Measurements from ENCODE around the gene EVI5L. TPM values are rescaled to one million over a fixed set of nuclear protein-coding genes. Genes with fewer than 3 reads are reported as not detected.
A peak's percentile ranks its signal among the peaks of the same experiment; 100 is the strongest.

Gene EVI5L
- total and polyA plus RNA-seq, 4 donors = 4.3 to 13.4 (median 12.5) TPM

GRCh38 chr19:7845390-7846154 is 15.6 kb downstream of the EVI5L start:
- intact Hi-C loops (cut with DNase I) = no loop called here
- no peaks in the 10 kb centered on the region for H3K27me3 ChIP-seq (ENCODE audit: control insufficient read depth in 1 of 2, insufficient read depth in 2 of 2, low read length in 1 of 2)
- H3K4me3 ChIP-seq (ENCODE audit: low read length in 2 of 2) = no peak overlapping the region
- no peak overlapping the region for H3K27ac ChIP-seq (ENCODE audit: low read depth in 1 of 2, low read length in 2 of 2)
- H3K4me1 ChIP-seq (ENCODE audit: control insufficient read depth in 1 of 2, insufficient read depth in 2 of 2, low read length in 2 of 2) = no peaks in the 10 kb centered on the region
- no peaks in the 10 kb centered on the region for H3K36me3 ChIP-seq (ENCODE audit: control insufficient read depth in 1 of 2, insufficient read depth in 2 of 2, low read length in 1 of 2)
- 91 to 92% methylated on average over 20 of the region's 20 CpGs for WGBS, 2 donors
- ATAC-seq (ENCODE audit: low FRiP score) (no peak), DNase-seq (peak; percentile 16 to 72)
- H3K9me3 ChIP-seq (ENCODE audit: control insufficient read depth, low read length) = no peaks in the 10 kb centered on the region

GRCh38 chr19:7846155-7846646 is 16.2 kb downstream of the EVI5L start:
- H3K4me3 ChIP-seq (ENCODE audit: low read length in 2 of 2) = no peak overlapping the region
- no peaks in the 10 kb centered on the region for H3K9me3 ChIP-seq (ENCODE audit: control insufficient read depth, low read length)
- ATAC-seq (ENCODE audit: low FRiP score) (no peak), DNase-seq (peak in 1 of 2 donors; percentile 34)
- H3K36me3 ChIP-seq (ENCODE audit: control insufficient read depth in 1 of 2, insufficient read depth in 2 of 2, low read length in 1 of 2) = no peaks in the 10 kb centered on the region
- no peak overlapping the region for H3K27ac ChIP-seq (ENCODE audit: low read depth in 1 of 2, low read length in 2 of 2)
- WGBS, 2 donors = 84 to 90% methylated on average over 18 to 19 of the region's 19 CpGs
- no peaks in the 10 kb centered on the region for H3K27me3 ChIP-seq (ENCODE audit: control insufficient read depth in 1 of 2, insufficient read depth in 2 of 2, low read length in 1 of 2)
- H3K4me1 ChIP-seq (ENCODE audit: control insufficient read depth in 1 of 2, insufficient read depth in 2 of 2, low read length in 2 of 2) = no peaks in the 10 kb centered on the region
- intact Hi-C loops (cut with DNase I) = no loop called here

DNA sequence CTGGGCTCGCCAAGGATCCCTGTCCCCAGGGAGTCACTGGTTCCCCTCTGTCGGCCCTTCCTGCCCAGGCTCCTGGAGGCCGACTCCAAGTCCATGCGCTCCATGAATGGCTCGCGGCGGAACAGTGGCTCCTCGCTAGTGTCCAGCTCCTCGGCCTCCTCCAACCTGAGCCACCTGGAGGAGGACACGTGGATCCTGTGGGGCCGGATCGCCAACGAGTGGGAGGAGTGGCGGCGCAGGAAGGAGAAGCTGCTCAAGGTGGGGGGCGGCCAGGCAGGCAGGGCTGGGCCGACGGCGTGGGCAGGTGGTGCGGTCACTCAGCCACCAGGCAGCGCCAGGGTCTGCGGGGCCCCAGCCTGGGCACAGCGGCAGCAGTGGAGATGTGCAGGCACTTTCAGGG is 17.6 kb downstream of the EVI5L start:
- DNase-seq = no peak
- H3K27ac ChIP-seq (ENCODE audit: low read depth in 1 of 2, low read length in 2 of 2) = no peak overlapping the region
- no peaks in the 10 kb centered on the region for H3K27me3 ChIP-seq (ENCODE audit: control insufficient read depth in 1 of 2, insufficient read depth in 2 of 2, low read length in 1 of 2)
- H3K4me3 ChIP-seq (ENCODE audit: low read length in 2 of 2) = no peak overlapping the region
- ATAC-seq (ENCODE audit: low FRiP score) = no peak
- no peaks in the 10 kb centered on the region for H3K36me3 ChIP-seq (ENCODE audit: control insufficient read depth in 1 of 2, insufficient read depth in 2 of 2, low read length in 1 of 2)
- H3K4me1 ChIP-seq (ENCODE audit: control insufficient read depth in 1 of 2, insufficient read depth in 2 of 2, low read length in 2 of 2) = no peaks in the 10 kb centered on the region
- intact Hi-C loops (cut with DNase I) = no loop called here
- 94 to 95% methylated on average over 23 of the region's 23 CpGs for WGBS, 2 donors
- no peaks in the 10 kb centered on the region for H3K9me3 ChIP-seq (ENCODE audit: control insufficient read depth, low read length)

- H3K27me3 ChIP-seq (ENCODE audit: control insufficient read depth in 1 of 2, insufficient read depth in 2 of 2, low read length in 1 of 2) = no peaks in the 10 kb centered on the region
- no peak overlapping the region for H3K27ac ChIP-seq (ENCODE audit: low read depth in 1 of 2, low read length in 2 of 2)
- ATAC-seq (ENCODE audit: low FRiP score) = no peak
- no peaks in the 10 kb centered on the region for H3K36me3 ChIP-seq (ENCODE audit: control insufficient read depth in 1 of 2, insufficient read depth in 2 of 2, low read length in 1 of 2)
- no peaks in the 10 kb centered on the region for H3K9me3 ChIP-seq (ENCODE audit: control insufficient read depth, low read length)
- no peaks in the 10 kb centered on the region for H3K4me1 ChIP-seq (ENCODE audit: control insufficient read depth in 1 of 2, insufficient read depth in 2 of 2, low read length in 2 of 2)
- 90 to 91% methylated on average over 34 of the region's 34 CpGs for WGBS, 2 donors
- no peak for DNase-seq
- intact Hi-C loops (cut with DNase I) = no loop called here
- H3K4me3 ChIP-seq (ENCODE audit: low read length in 2 of 2) = no peak overlapping the region
Measured at GRCh38 chr19:7848779-7849457, 18.9 kb downstream of the EVI5L start.

DNA sequence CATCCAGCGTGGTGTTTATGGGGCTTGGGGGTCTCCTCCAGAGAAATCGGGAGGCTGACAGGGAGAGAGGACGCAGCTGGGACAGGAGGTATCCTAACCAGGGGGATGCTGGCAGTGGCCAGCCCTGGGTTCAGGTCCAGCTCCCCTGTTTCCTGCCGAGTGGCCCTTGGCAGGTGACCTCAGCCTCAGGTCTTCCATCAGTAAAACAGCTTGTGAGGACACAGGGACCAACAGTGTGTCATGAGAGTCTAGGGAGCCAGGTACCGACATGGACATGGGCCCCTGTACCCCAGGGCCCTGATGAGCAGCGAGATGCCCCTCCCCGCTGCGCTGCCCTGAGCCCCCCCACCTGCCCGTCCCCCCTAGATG is 19.6 kb downstream of the EVI5L start:
- H3K4me1 ChIP-seq (ENCODE audit: control insufficient read depth in 1 of 2, insufficient read depth in 2 of 2, low read length in 2 of 2) = no peaks in the 10 kb centered on the region
- intact Hi-C loops (cut with DNase I) = no loop called here
- WGBS, 2 donors = 90 to 92% methylated on average over 9 of the region's 9 CpGs
- no peaks in the 10 kb centered on the region for H3K27me3 ChIP-seq (ENCODE audit: control insufficient read depth in 1 of 2, insufficient read depth in 2 of 2, low read length in 1 of 2)
- H3K36me3 ChIP-seq (ENCODE audit: control insufficient read depth in 1 of 2, insufficient read depth in 2 of 2, low read length in 1 of 2) = no peaks in the 10 kb centered on the region
- no peak overlapping the region for H3K4me3 ChIP-seq (ENCODE audit: low read length in 2 of 2)
- H3K9me3 ChIP-seq (ENCODE audit: control insufficient read depth, low read length) = no peaks in the 10 kb centered on the region
- H3K27ac ChIP-seq (ENCODE audit: low read depth in 1 of 2, low read length in 2 of 2) = no peak overlapping the region
- ATAC-seq (ENCODE audit: low FRiP score) = no peak
- no peak for DNase-seq

DNA sequence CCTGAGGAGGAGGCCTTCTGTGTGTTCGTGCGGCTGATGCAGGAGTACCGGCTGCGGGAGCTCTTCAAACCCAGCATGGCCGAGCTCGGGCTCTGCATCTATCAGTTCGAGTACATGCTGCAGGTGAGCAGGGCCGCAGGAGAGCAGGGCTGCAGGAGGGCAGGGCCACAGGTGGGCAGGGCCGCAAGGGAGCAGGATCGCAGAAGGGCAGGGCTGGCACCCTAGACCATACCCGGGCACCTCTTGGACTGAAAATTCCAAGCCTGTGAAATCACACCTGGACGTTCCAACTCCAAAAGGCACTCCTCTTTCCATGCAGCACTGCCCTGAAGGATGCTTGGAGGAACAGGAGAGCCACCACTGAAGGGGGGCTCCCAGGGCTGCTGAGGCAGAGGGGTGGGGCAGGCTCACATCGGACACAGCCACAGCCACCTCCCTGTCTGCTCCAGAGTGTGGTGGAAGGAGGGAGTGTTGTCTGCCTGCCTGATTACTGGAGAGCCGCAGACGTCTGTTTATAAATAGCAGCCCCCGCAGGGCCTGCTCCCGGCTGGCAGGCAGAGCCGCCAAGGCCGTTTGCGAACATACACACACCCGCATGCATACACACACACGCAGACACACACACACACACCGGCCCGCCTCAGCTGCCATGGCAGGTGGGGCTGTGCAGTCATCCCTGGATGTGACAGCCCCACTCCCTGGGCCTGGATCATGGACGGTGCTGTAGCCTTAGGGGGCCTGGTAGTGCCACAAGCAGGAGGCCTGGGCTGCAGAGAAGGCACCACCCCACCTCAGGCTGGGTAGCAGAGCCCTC is 20.2 kb downstream of the EVI5L start:
- WGBS, 2 donors = 60 to 63% methylated on average over 24 to 25 of the region's 25 CpGs
- Histone ChIP-seq H3K4me1 (ENCODE audit: control insufficient read depth in 1 of 2, insufficient read depth in 2 of 2, low read length in 2 of 2) (no peaks in the 10 kb centered on the region), H3K9me3 (ENCODE audit: control insufficient read depth, low read length) (no peaks in the 10 kb centered on the region), H3K27ac (ENCODE audit: low read depth in 1 of 2, low read length in 2 of 2) (no peak overlapping the region), H3K36me3 (ENCODE audit: control insufficient read depth in 1 of 2, insufficient read depth in 2 of 2, low read length in 1 of 2) (no peaks in the 10 kb centered on the region), H3K27me3 (ENCODE audit: control insufficient read depth in 1 of 2, insufficient read depth in 2 of 2, low read length in 1 of 2) (no peaks in the 10 kb centered on the region), H3K4me3 (ENCODE audit: low read length in 2 of 2) (no peak overlapping the region)
- peak in 1 of 2 donors; percentile 67 for DNase-seq
- ATAC-seq (ENCODE audit: low FRiP score) = no peak
- intact Hi-C loops (cut with DNase I) = loop anchor here (10.0 kb wide), 1 partner anchor 155 kb away; the partner anchor contains the start of gene ELAVL1 (in 2 of the 2)

DNA sequence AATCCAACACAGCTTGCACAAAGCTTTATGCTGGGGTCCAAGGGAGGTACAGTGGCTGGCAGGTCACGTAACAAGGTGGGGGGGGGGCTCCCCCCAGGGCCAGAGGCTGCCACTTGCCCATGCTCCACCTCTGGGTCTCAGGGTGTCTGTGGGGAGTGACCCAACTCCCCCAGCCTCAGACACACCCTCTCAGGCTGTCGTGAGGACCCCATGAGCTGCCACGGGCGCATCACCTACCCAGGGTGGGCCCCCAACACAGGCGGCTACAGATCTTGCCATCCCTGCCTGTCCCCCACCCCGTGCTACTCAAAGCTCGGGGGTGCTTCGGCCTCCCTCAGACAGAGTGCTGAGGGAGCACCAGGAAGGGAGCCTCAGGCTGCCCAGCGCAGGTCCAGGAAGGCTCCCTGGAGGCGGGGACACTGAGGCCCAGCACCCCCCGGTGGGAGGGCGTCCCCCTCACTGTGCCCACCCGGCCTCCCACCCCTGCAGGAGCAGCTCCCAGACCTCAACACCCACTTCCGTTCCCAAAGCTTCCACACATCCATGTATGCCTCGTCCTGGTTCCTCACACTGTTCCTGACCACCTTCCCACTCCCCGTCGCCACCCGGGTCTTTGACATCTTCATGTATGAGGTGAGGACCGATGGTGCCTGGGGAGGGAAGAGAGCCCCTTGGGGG is 21.1 kb downstream of the EVI5L start:
- DNase-seq = no peak
- Histone ChIP-seq H3K4me1 (ENCODE audit: control insufficient read depth in 1 of 2, insufficient read depth in 2 of 2, low read length in 2 of 2) (no peaks in the 10 kb centered on the region), H3K27ac (ENCODE audit: low read depth in 1 of 2, low read length in 2 of 2) (no peak overlapping the region), H3K36me3 (ENCODE audit: control insufficient read depth in 1 of 2, insufficient read depth in 2 of 2, low read length in 1 of 2) (no peaks in the 10 kb centered on the region), H3K27me3 (ENCODE audit: control insufficient read depth in 1 of 2, insufficient read depth in 2 of 2, low read length in 1 of 2) (no peaks in the 10 kb centered on the region), H3K4me3 (ENCODE audit: low read length in 2 of 2) (no peak overlapping the region), H3K9me3 (ENCODE audit: control insufficient read depth, low read length) (no peaks in the 10 kb centered on the region)
- intact Hi-C loops (cut with DNase I) = loop anchor here (10.0 kb wide), 1 partner anchor 154 kb away; the partner anchor contains the start of gene ELAVL1 (in 2 of the 2)
- 91 to 93% methylated on average over 18 to 19 of the region's 19 CpGs for WGBS, 2 donors
- no peak for ATAC-seq (ENCODE audit: low FRiP score)
